Activated naive CD8-positive, alpha-beta T cell (primary cell): ENCODE data around the gene GPR83.

Source experiments
- H3K27ac Mint-ChIP-seq: one replicate; pipeline ENCODE4 v1.8.0; 2021; ENCODE audit warnings: mixed read lengths
- H3K27me3 Mint-ChIP-seq: one replicate; pipeline ENCODE4 v1.8.0; 2021; ENCODE audit warnings: mixed read lengths
- H3K36me3 Mint-ChIP-seq: one replicate; pipeline ENCODE4 v1.8.0; 2021; ENCODE audit warnings: mixed read lengths
- H3K4me1 Mint-ChIP-seq: one replicate; pipeline ENCODE4 v1.8.0; 2021; ENCODE audit warnings: low read depth, mixed read lengths
- H3K4me3 Mint-ChIP-seq: one replicate; pipeline ENCODE4 v1.8.0; 2021; ENCODE audit warnings: mild to moderate bottlenecking, mixed read lengths
- H3K9me3 Mint-ChIP-seq: one replicate; pipeline ENCODE4 v1.8.0; 2021; ENCODE audit warnings: low read depth, mixed read lengths

Gene GPR83

DNA sequence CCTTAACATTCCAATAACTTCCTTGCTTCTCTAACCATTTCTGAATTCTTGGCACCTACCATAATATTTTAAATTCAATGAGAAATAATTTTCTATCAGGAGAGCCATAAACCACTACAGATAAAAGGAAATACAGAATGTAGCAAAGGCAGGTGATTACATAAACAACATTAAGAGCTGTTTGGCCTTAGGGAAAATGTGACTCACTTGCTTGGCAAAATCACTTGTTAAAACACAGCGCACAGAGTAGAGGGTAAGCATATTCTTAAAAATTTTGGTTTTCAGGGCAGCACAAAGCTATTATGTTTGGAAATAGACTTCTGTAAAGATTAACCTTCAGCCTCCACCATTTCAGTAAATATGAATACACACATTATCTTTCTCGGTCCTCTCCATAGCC is 70.4 kb downstream of the GPR83 start:
- Mint-ChIP-seq H3K27me3 (peaks cover 3% of the 10 kb centered on the region), H3K27ac (no peak overlapping the region), H3K36me3 (no peaks in the 10 kb centered on the region), H3K9me3 (no peaks in the 10 kb centered on the region), H3K4me3 (no peak overlapping the region), H3K4me1 (no peaks in the 10 kb centered on the region)

- Mint-ChIP-seq H3K27ac (no peak overlapping the region), H3K9me3 (no peaks in the 10 kb centered on the region), H3K27me3 (peaks cover 3% of the 10 kb centered on the region), H3K4me1 (no peaks in the 10 kb centered on the region), H3K4me3 (no peak overlapping the region), H3K36me3 (no peaks in the 10 kb centered on the region)
Measured at GRCh38 chr11:94329501-94329900, 71.7 kb downstream of the GPR83 start.

DNA sequence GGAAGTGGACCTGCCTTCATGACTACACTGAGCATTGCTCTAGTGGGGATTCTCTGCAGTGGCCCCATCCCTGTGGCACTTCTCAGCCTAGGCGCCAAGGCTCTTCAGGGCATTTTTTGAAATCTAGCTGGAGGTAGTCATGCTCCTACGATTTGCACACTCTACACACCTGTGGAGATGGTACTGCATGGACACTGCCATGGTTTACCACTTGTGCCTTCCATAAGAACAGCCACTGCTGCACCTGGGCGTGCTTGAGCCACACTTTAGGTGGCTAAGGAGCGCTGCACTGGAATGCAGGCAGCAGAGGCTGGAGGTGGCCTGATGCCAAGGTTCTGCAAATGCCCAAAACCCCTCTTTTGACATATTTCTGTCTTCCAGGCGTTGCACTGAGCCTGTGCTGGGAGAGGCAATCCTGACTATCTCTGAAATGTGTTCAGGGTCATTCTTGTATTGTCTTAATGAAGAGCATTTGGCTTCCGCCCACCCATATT is 72.6 kb downstream of the GPR83 start:
- H3K36me3 Mint-ChIP-seq, result no peaks in the 10 kb centered on the region
- H3K27ac Mint-ChIP-seq, result no peak overlapping the region
- H3K4me3 Mint-ChIP-seq, result no peak overlapping the region
- H3K9me3 Mint-ChIP-seq, result no peaks in the 10 kb centered on the region
- no peaks in the 10 kb centered on the region for H3K4me1 Mint-ChIP-seq
- peaks cover 3% of the 10 kb centered on the region for H3K27me3 Mint-ChIP-seq
